Uterus (tissue), 2 donors: ENCODE data around the gene MTMR11.
A peak's percentile ranks its signal among the peaks of the same experiment; 100 is the strongest.

Experiments
- POLR2A ChIP-seq, 2 donors: fragments of 450-650 bp; IDR thresholded peaks; one replicate each; pipeline ENCODE4 v1.6.1; 2016; ENCODE audit warnings: antibody characterized with exemption in 2 of 2, mild to moderate bottlenecking in 1 of 2, moderate library complexity in 1 of 2
- TF ChIP-seq, protein P1 (sequence below), 4 experiments: fragments of 200-600 bp in 2 of 4; fragments of 450-650 bp in 2 of 4; sonication (generic) in 2 of 4; IDR thresholded peaks; one replicate each; pipeline ENCODE4 v1.5.1; 2016 to 2019; ENCODE audit warnings: antibody characterized with exemption in 4 of 4, mild to moderate bottlenecking in 2 of 4, moderate library complexity in 1 of 4

DNA sequence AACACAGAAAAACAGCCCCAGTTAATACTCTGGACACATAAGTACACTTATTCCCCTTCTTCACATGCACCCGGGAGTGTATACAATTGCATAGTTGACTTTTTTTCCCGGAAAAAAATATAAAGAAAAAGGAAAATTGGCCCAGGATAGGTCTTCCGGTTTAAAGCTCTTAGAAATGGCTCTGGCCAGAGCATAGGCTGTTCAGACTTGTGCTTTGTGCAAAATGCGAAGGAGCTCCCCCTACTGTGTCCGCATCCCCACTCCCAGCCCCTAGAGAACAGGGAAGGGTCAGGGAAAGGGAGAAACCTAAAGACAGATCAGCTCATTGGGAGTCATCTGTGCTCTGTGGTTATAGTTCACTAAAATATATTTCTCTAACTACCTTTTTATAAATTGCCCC lies 5.5 kb upstream of the MTMR11 start:
- TF ChIP-seq, protein P1, sequence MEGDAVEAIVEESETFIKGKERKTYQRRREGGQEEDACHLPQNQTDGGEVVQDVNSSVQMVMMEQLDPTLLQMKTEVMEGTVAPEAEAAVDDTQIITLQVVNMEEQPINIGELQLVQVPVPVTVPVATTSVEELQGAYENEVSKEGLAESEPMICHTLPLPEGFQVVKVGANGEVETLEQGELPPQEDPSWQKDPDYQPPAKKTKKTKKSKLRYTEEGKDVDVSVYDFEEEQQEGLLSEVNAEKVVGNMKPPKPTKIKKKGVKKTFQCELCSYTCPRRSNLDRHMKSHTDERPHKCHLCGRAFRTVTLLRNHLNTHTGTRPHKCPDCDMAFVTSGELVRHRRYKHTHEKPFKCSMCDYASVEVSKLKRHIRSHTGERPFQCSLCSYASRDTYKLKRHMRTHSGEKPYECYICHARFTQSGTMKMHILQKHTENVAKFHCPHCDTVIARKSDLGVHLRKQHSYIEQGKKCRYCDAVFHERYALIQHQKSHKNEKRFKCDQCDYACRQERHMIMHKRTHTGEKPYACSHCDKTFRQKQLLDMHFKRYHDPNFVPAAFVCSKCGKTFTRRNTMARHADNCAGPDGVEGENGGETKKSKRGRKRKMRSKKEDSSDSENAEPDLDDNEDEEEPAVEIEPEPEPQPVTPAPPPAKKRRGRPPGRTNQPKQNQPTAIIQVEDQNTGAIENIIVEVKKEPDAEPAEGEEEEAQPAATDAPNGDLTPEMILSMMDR (IDR thresholded peaks at IDR 0.05) = peak; percentile 16 to 38 (median 26)
- no peak for TF ChIP-seq POLR2A (IDR thresholded peaks at IDR 0.05)
